A549 (cell line): ENCODE results near the gene GYPE. TPM values are rescaled to one million over a fixed set of nuclear protein-coding genes. Genes with fewer than 3 reads are reported as not detected.
"Not testable (repeated sequence)": the region's sequence is repeated elsewhere in the genome, so short reads cannot be mapped to it uniquely, and the experiment has no call there.

Experiments used
- ATAC-seq, 2 experiments: fragments of 200-7000 bp in 1 of 2; fragments of >200 bp in 1 of 2; cut with Nextera tagmentation in 1 of 2; cut with Tn5 transposase in 1 of 2; 3 replicates each; pipeline versions ENCODE4 v1.8.0 to v1.9.1; 2018 to 2020; ENCODE audit warnings: mild to moderate bottlenecking in 1 of 2, moderate library complexity in 1 of 2
- CTCF ChIA-PET: fragments of 300-600 bp; sonication (Branson Sonifier 250); formaldehyde crosslinking; extraction: SDS; loops from one replicate; lab custom pipeline; 2021; ENCODE audit warnings: antibody characterized with exemption, inconsistent platforms; lab: Yijun Ruan, JAX
- POLR2A ChIA-PET: fragments of 350-600 bp; formaldehyde crosslinking; extraction: SDS; loops from one replicate; lab custom pipeline; 2021; ENCODE audit warnings: antibody characterized with exemption, inconsistent platforms; lab: Yijun Ruan, JAX
- DNase-seq, 2 experiments: peaks; one replicate each; pipeline versions ENCODE4 v3.0.0 to v3.0.0-alpha.2; 2011 to 2016; ENCODE audit warnings: low read depth in 1 of 2, low spot score in 1 of 2
- FAIRE-seq: peaks from 2 replicates; lab custom pipeline; 2011; peaks lifted over from hg19 to GRCh38; lab: Jason Lieb, UNC
- H3K27ac ChIP-seq, 2 experiments: fragments of >200 bp; sonication (Bioruptor Twin); formaldehyde crosslinking; 3 replicates each; pipeline ENCODE4 v1.5.1; 2016 to 2017
- H3K4me1 ChIP-seq: fragments of >200 bp; sonication (Bioruptor Twin); formaldehyde crosslinking; 3 replicates; pipeline ENCODE4 v1.6.1; 2016
- H3K4me2 ChIP-seq: fragments of >200 bp; sonication (Bioruptor Twin); formaldehyde crosslinking; 3 replicates; pipeline ENCODE4 v1.6.1; 2016
- H3K4me3 ChIP-seq: fragments of >200 bp; sonication (Bioruptor Twin); formaldehyde crosslinking; 3 replicates; pipeline ENCODE4 v1.5.1; 2016
- H3K9me3 ChIP-seq: fragments of >200 bp; sonication (Bioruptor Twin); formaldehyde crosslinking; 3 replicates; pipeline ENCODE4 v1.6.1; 2016
- WGBS: methylation state at CpG from one replicate; pipeline ENCODE4 v1.1.6; 2017; ENCODE audit errors: missing lambda C conversion rate; 5-methylcytosine and 5-hydroxymethylcytosine counted together
- polyA plus RNA-seq, 4 experiments: library from polyadenylated mRNA; depleted of rRNA in 3 of 4; stranded (reverse); fragments of >200 nt; fragmentation: RNase III in 1 of 4; extraction: RNeasy Plus Mini Kit Qiagen cat#74134 plus additional on column Dnase treatment in 1 of 4; gene quantifications; 2 replicates in 3 of 4; 3 replicates in 1 of 4; pipeline ENCODE4 v1.2.3, GENCODE V29; 2011 to 2017

GYPE gene
- polyA plus RNA-seq, 2 of the 4 experiments (the other 2 are of a cell fraction): not detected

DNA sequence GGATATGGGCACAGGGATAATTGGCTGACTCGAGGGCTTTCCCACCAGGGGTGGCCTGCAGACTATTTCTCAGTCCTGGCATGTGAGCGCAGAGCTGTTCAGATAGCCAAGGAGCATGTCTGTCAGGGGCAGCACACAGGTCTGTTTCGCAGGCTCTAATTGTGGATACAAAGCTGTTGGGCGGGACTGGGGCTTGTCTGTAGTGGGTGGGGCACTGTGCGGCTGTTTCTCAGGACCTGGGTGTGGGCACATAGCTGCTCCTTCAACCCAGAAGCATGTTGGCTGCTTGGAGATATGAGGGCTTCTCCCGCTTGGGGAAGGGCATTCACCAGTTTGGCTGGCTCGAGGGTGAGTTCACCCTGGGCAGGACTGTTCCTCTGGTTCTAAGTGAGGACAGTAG is 65.9 kb downstream of the GYPE start:
- ATAC-seq, H3K9me3 ChIP-seq, H3K27ac ChIP-seq, CTCF ChIA-PET, H3K4me2 ChIP-seq, FAIRE-seq, DNase-seq, H3K4me1 ChIP-seq, POLR2A ChIA-PET, H3K4me3 ChIP-seq: not testable (repeated sequence)
- 6% methylated on average over 3 of the region's 7 CpGs for WGBS

DNA sequence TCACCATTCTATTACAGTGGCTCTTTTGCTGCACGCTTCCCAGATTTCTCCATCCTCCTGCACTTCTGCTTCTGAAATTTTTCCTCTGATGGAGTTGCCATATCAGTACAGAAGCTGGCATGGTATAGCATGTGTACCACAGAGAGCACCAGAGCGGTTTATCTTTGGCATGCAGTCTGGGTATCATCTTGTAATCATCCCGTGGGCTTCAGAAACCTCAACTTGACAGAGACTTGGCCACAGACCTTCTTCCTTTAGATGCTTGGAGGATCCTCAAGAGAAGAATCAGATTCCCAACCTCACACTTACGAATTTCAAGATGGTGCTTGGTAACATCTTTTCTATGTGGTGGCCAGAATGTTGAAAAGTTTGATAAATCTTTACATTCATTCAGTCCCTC is 71.2 kb downstream of the GYPE start:
- DNase-seq, ATAC-seq, CTCF ChIA-PET, H3K4me3 ChIP-seq, POLR2A ChIA-PET, H3K4me1 ChIP-seq, FAIRE-seq, H3K9me3 ChIP-seq, H3K4me2 ChIP-seq, H3K27ac ChIP-seq: not testable (repeated sequence)
- WGBS: 10% methylated on average over 4 of the region's 4 CpGs

DNA sequence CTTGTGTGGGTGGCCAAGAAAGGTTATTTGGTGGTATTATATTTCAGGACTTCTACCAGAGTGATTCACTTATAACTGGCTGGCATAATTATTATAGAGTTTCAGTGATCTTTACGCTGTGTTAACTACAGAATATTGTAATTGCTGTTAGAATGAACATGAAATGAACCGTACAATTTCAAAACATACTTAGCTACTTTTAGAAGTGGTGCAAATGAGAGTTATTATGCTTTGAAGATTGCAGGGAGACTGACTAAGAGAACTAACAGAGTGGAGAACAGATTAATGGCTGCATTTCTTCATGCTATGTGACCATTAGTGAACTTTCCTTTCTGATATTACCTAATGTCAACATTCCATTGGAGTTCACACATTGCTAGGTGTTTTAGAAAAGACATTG is 71.7 kb downstream of the GYPE start:
- H3K4me2 ChIP-seq, POLR2A ChIA-PET, ATAC-seq, H3K4me3 ChIP-seq, H3K27ac ChIP-seq, DNase-seq, FAIRE-seq, H3K4me1 ChIP-seq, H3K9me3 ChIP-seq, CTCF ChIA-PET: not testable (repeated sequence)
- 17% methylated on average over 2 of the region's 2 CpGs for WGBS

DNA sequence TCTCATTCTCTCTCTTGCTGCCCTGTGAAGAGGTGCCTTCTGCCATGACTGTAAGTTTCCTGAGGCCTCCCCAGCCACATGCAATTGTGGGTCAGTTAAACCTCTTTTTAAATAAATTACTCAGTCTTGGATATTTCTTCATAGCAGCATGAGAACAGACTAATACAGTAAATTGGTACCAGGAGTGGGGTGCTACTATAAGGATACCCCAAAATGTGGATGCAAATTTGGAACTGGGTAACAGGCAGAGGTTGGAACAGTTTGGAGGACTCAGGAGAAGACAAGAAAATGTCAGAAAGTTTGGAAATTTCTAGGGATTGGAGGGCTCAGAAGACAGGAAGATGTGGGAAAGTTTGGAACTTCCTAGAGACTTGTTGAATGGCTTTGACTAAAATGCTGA is 74.8 kb downstream of the GYPE start:
- POLR2A ChIA-PET, CTCF ChIA-PET, H3K4me3 ChIP-seq, H3K4me2 ChIP-seq, FAIRE-seq, H3K27ac ChIP-seq, ATAC-seq, DNase-seq, H3K9me3 ChIP-seq, H3K4me1 ChIP-seq: not testable (repeated sequence)

DNA sequence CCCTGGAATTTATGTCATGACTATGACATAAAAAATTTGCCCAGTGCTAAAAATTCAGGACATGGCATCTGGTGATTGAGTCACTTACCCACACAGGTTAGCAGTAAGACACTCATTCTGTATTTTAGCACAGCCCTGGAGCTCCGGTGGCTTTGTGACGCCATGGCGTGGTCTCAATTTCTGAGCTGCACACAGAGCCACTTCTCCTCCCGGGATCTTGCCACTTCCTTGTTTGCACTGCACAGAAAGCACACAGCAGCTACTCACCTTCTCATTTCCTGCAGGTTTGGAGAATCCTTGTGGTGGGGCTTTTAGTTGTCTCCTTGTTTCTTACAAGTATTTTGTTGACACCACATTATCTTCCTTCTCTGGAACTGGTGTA is 76.1 kb downstream of the GYPE start:
- H3K4me2 ChIP-seq: peak overlapping the region; percentile 44; the same call in 1 of the 3 replicates
- CTCF ChIA-PET, FAIRE-seq, H3K9me3 ChIP-seq, POLR2A ChIA-PET, DNase-seq, H3K27ac ChIP-seq, H3K4me1 ChIP-seq, H3K4me3 ChIP-seq, ATAC-seq: not testable (repeated sequence)
- 0% methylated on average over 4 of the region's 4 CpGs for WGBS

Other genes starting within 250 kb of the GYPE start
- not detected in 2 replicates for gene FREM3, start 204.9 kb downstream of the GYPE start, polyA plus RNA-seq (2011; rRNA removed)
- gene FREM3, start 204.9 kb downstream of the GYPE start, polyA plus RNA-seq (2017; fragmentation: RNase III; extraction: RNeasy Plus Mini Kit Qiagen cat#74134 plus additional on column Dnase treatment): not detected in 3 replicates
- gene GYPB, start 113.8 kb upstream of the GYPE start, polyA plus RNA-seq (2011; rRNA removed): not detected in 2 replicates
- not detected in 3 replicates for gene GYPB, start 113.8 kb upstream of the GYPE start, polyA plus RNA-seq (2017; fragmentation: RNase III; extraction: RNeasy Plus Mini Kit Qiagen cat#74134 plus additional on column Dnase treatment)
- not detected in 2 replicates for gene GYPA, start 235.2 kb upstream of the GYPE start, polyA plus RNA-seq (2011; rRNA removed)
- not detected in 3 replicates for gene GYPA, start 235.2 kb upstream of the GYPE start, polyA plus RNA-seq (2017; fragmentation: RNase III; extraction: RNeasy Plus Mini Kit Qiagen cat#74134 plus additional on column Dnase treatment)